GM12878 (cell line): ENCODE measurements around the gene SIGLEC14. TPM values are rescaled to one million over a fixed set of nuclear protein-coding genes. Genes with fewer than 3 reads are reported as not detected.

Source experiments
- microRNA counts: library from miRNA; unstranded; fragments of <30 nt; microRNA quantifications from one replicate; lab custom pipeline; 2016
- microRNA-seq: library from miRNA; unstranded; fragments of <30 nt; microRNA quantifications from one replicate; pipeline ENCODE4, GENCODE V29; 2018
- polyA plus RNA-seq, 11 experiments: library from polyadenylated mRNA; depleted of rRNA in 4 of 11; unstranded in 6 of 11; stranded (reverse) in 5 of 11; fragments of >200 nt; fragmentation: Nextera tagmentation in 4 of 11; fragmentation: Illumina TruSeq in 1 of 11; extraction: Ambion mirVana in 4 of 11; extraction: Trizol in 1 of 11; gene quantifications; 1 replicate in 1 of 11; 2 replicates in 10 of 11; pipeline versions ENCODE4 v1.2.1 to v1.2.3, GENCODE V29; 2011 to 2016; ENCODE audit warnings: inconsistent platforms in 2 of 11, missing spikeins in 2 of 11, low read depth in 1 of 11
- small RNA-seq: library from RNA; depleted of rRNA; stranded (forward); fragments of <200 nt; gene quantifications from one replicate; pipeline ENCODE3, GENCODE V24; 2014
- total RNA-seq, 4 experiments: library from RNA; depleted of rRNA in 3 of 4; stranded (reverse); fragments of >200 nt in 3 of 4; fragmentation: Illumina TruSeq in 1 of 4; extraction: Trizol in 1 of 4; gene quantifications; 2 replicates each; pipeline versions ENCODE4 v1.2.1 to v1.2.3, GENCODE V29; 2013 to 2021

The SIGLEC14 gene
- total and polyA plus RNA-seq, 10 of the 15 experiments (the other 5 are each of a cell fraction or from before 2014, with no cell fraction given): 0.57 to 8.4 (median 4.6) TPM

MicroRNA genes within 50 kb of the gene (microRNA counts, 767-probe panel; counts per million panel counts)
- microRNA hsa-let-7e-5p (lab: Ali Mortazavi, UCI): 3,318 counts per million, percentile 91 among the panel's probes with 10 or more counts
- microRNA hsa-miR-125a-3p (lab: Ali Mortazavi, UCI): 1,512 counts per million, percentile 58 among the panel's probes with 10 or more counts
- 1,438 counts per million, percentile 53 among the panel's probes with 10 or more counts for microRNA hsa-miR-125a-5p (lab: Ali Mortazavi, UCI)
- microRNA hsa-miR-99b-5p (lab: Ali Mortazavi, UCI): 1,853 counts per million, percentile 71 among the panel's probes with 10 or more counts

Small RNA genes within 50 kb of the gene (microRNA-seq; reads per million reads assigned to microRNA genes)
- gene MIR125A (20.3 reads per million, percentile 55 among the genes with 10 or more reads in this experiment), gene MIR99B (30.7 reads per million, percentile 63 among the genes with 10 or more reads in this experiment), gene MIRLET7E (33.3 reads per million, percentile 63 among the genes with 10 or more reads in this experiment)

Small RNA genes within 50 kb of the gene (small RNA-seq; reads per million reads assigned to genes)
- not detected for gene AC018755.2
- not detected for gene MIR125A
- not detected for gene MIR99B
- not detected for gene MIRLET7E

Other genes with a start within 250 kb of the SIGLEC14 start
Only the 7 nearest of the 13 such genes appear.
- 0.34 and 0.54 TPM in 2 replicates for gene SIGLEC6, start 115.2 kb downstream of the SIGLEC14 start, total RNA-seq (2014; rRNA removed)
- 0.40 and 0.64 TPM in 2 replicates for gene SIGLEC6, start 115.2 kb downstream of the SIGLEC14 start, total RNA-seq (2014; rRNA removed; fragmentation: Illumina TruSeq; extraction: Trizol)
- 0.31 and 0.45 TPM in 2 replicates for gene SIGLEC6, start 115.2 kb downstream of the SIGLEC14 start, total RNA-seq (2021)
- 0.08 TPM in 1 of 2 replicates, not detected in the other for gene SIGLEC6, start 115.2 kb downstream of the SIGLEC14 start, polyA plus RNA-seq (2011; rRNA removed)
- gene SIGLEC6, start 115.2 kb downstream of the SIGLEC14 start, polyA plus RNA-seq (2014; fragmentation: Illumina TruSeq; extraction: Trizol): 0.10 and 0.14 TPM in 2 replicates
- gene SIGLEC6, start 115.2 kb downstream of the SIGLEC14 start, polyA plus RNA-seq (2014; fragmentation: Nextera tagmentation; extraction: Ambion mirVana): under 1 TPM in 1 of 2 experiments, not detected in 1; 0.13 TPM
- gene SIGLEC6, start 115.2 kb downstream of the SIGLEC14 start, polyA plus RNA-seq (2014; rRNA removed): 0.31 and 0.38 TPM in 2 replicates
- gene SIGLEC6, start 115.2 kb downstream of the SIGLEC14 start, polyA plus RNA-seq (2016; fragmentation: Nextera tagmentation; extraction: Ambion mirVana): under 1 TPM in 1 of 2 experiments, not detected in 1; 0.23 TPM
- gene ZNF175, start 75.5 kb downstream of the SIGLEC14 start, total RNA-seq (2014; rRNA removed): 3.3 and 4.0 TPM in 2 replicates
- gene ZNF175, start 75.5 kb downstream of the SIGLEC14 start, total RNA-seq (2014; rRNA removed; fragmentation: Illumina TruSeq; extraction: Trizol): 7.0 and 7.1 TPM in 2 replicates
- 12.0 and 12.8 TPM in 2 replicates for gene ZNF175, start 75.5 kb downstream of the SIGLEC14 start, total RNA-seq (2021)
- 9.0 and 12.9 TPM in 2 replicates for gene ZNF175, start 75.5 kb downstream of the SIGLEC14 start, polyA plus RNA-seq (2011; rRNA removed)
- gene ZNF175, start 75.5 kb downstream of the SIGLEC14 start, polyA plus RNA-seq (2014; fragmentation: Illumina TruSeq; extraction: Trizol): 9.9 and 10.4 TPM in 2 replicates
- 1 to 10 TPM; 1.5 to 1.8 TPM for gene ZNF175, start 75.5 kb downstream of the SIGLEC14 start, polyA plus RNA-seq (2014; fragmentation: Nextera tagmentation; extraction: Ambion mirVana)
- gene ZNF175, start 75.5 kb downstream of the SIGLEC14 start, polyA plus RNA-seq (2014; rRNA removed): 4.8 TPM in 2 replicates
- 1 to 10 TPM; 1.9 to 2.1 TPM for gene ZNF175, start 75.5 kb downstream of the SIGLEC14 start, polyA plus RNA-seq (2016; fragmentation: Nextera tagmentation; extraction: Ambion mirVana)
- 1.9 and 2.5 TPM in 2 replicates for gene SIGLEC5, start 16.4 kb downstream of the SIGLEC14 start, total RNA-seq (2014; rRNA removed)
- gene SIGLEC5, start 16.4 kb downstream of the SIGLEC14 start, total RNA-seq (2014; rRNA removed; fragmentation: Illumina TruSeq; extraction: Trizol): 1.2 and 1.5 TPM in 2 replicates
- 1.1 TPM in 1 of 2 replicates, not detected in the other for gene SIGLEC5, start 16.4 kb downstream of the SIGLEC14 start, total RNA-seq (2021)
- gene SIGLEC5, start 16.4 kb downstream of the SIGLEC14 start, polyA plus RNA-seq (2011; rRNA removed): 0.45 TPM in 1 of 2 replicates, not detected in the other
- gene SIGLEC5, start 16.4 kb downstream of the SIGLEC14 start, polyA plus RNA-seq (2014; fragmentation: Illumina TruSeq; extraction: Trizol): 0.44 and 1.4 TPM in 2 replicates
- gene SIGLEC5, start 16.4 kb downstream of the SIGLEC14 start, polyA plus RNA-seq (2014; fragmentation: Nextera tagmentation; extraction: Ambion mirVana): under 1 TPM; 0.05 to 0.06 TPM
- gene SIGLEC5, start 16.4 kb downstream of the SIGLEC14 start, polyA plus RNA-seq (2014; rRNA removed): not detected in 2 replicates
- 1 to 10 TPM; 1.6 to 1.8 TPM for gene SIGLEC5, start 16.4 kb downstream of the SIGLEC14 start, polyA plus RNA-seq (2016; fragmentation: Nextera tagmentation; extraction: Ambion mirVana)
- 4.6 and 4.8 TPM in 2 replicates for gene SPACA6, start 46.5 kb upstream of the SIGLEC14 start, total RNA-seq (2014; rRNA removed)
- gene SPACA6, start 46.5 kb upstream of the SIGLEC14 start, total RNA-seq (2014; rRNA removed; fragmentation: Illumina TruSeq; extraction: Trizol): 0.78 and 1.1 TPM in 2 replicates
- gene SPACA6, start 46.5 kb upstream of the SIGLEC14 start, total RNA-seq (2021): 2.2 and 3.2 TPM in 2 replicates
- gene SPACA6, start 46.5 kb upstream of the SIGLEC14 start, polyA plus RNA-seq (2011; rRNA removed): 0.27 and 0.87 TPM in 2 replicates
- gene SPACA6, start 46.5 kb upstream of the SIGLEC14 start, polyA plus RNA-seq (2014; fragmentation: Illumina TruSeq; extraction: Trizol): 0.31 and 1.1 TPM in 2 replicates
- gene SPACA6, start 46.5 kb upstream of the SIGLEC14 start, polyA plus RNA-seq (2014; fragmentation: Nextera tagmentation; extraction: Ambion mirVana): 1 to 10 TPM; 1.2 to 1.3 TPM
- 4.2 and 4.7 TPM in 2 replicates for gene SPACA6, start 46.5 kb upstream of the SIGLEC14 start, polyA plus RNA-seq (2014; rRNA removed)
- 1 to 10 TPM; 3.0 to 6.5 TPM for gene SPACA6, start 46.5 kb upstream of the SIGLEC14 start, polyA plus RNA-seq (2016; fragmentation: Nextera tagmentation; extraction: Ambion mirVana)
- gene HAS1, start 77.2 kb upstream of the SIGLEC14 start, total RNA-seq (2014; rRNA removed): not detected in 2 replicates
- not detected in 2 replicates for gene HAS1, start 77.2 kb upstream of the SIGLEC14 start, total RNA-seq (2014; rRNA removed; fragmentation: Illumina TruSeq; extraction: Trizol)
- gene HAS1, start 77.2 kb upstream of the SIGLEC14 start, total RNA-seq (2021): not detected in 2 replicates
- gene HAS1, start 77.2 kb upstream of the SIGLEC14 start, polyA plus RNA-seq (2011; rRNA removed): not detected in 2 replicates
- not detected in 2 replicates for gene HAS1, start 77.2 kb upstream of the SIGLEC14 start, polyA plus RNA-seq (2014; fragmentation: Illumina TruSeq; extraction: Trizol)
- gene HAS1, start 77.2 kb upstream of the SIGLEC14 start, polyA plus RNA-seq (2014; fragmentation: Nextera tagmentation; extraction: Ambion mirVana): not detected
- not detected in 2 replicates for gene HAS1, start 77.2 kb upstream of the SIGLEC14 start, polyA plus RNA-seq (2014; rRNA removed)
- not detected for gene HAS1, start 77.2 kb upstream of the SIGLEC14 start, polyA plus RNA-seq (2016; fragmentation: Nextera tagmentation; extraction: Ambion mirVana)
- gene FPR1, start 105.1 kb upstream of the SIGLEC14 start, total RNA-seq (2014; rRNA removed): not detected in 2 replicates
- not detected in 2 replicates for gene FPR1, start 105.1 kb upstream of the SIGLEC14 start, total RNA-seq (2014; rRNA removed; fragmentation: Illumina TruSeq; extraction: Trizol)
- gene FPR1, start 105.1 kb upstream of the SIGLEC14 start, total RNA-seq (2021): not detected in 2 replicates
- gene FPR1, start 105.1 kb upstream of the SIGLEC14 start, polyA plus RNA-seq (2011; rRNA removed): not detected in 2 replicates
- gene FPR1, start 105.1 kb upstream of the SIGLEC14 start, polyA plus RNA-seq (2014; fragmentation: Illumina TruSeq; extraction: Trizol): not detected in 2 replicates
- gene FPR1, start 105.1 kb upstream of the SIGLEC14 start, polyA plus RNA-seq (2014; fragmentation: Nextera tagmentation; extraction: Ambion mirVana): not detected
- gene FPR1, start 105.1 kb upstream of the SIGLEC14 start, polyA plus RNA-seq (2014; rRNA removed): not detected in 2 replicates
- gene FPR1, start 105.1 kb upstream of the SIGLEC14 start, polyA plus RNA-seq (2016; fragmentation: Nextera tagmentation; extraction: Ambion mirVana): not detected
- gene FPR2, start 114.4 kb upstream of the SIGLEC14 start, total RNA-seq (2014; rRNA removed): not detected in 2 replicates
- not detected in 2 replicates for gene FPR2, start 114.4 kb upstream of the SIGLEC14 start, total RNA-seq (2014; rRNA removed; fragmentation: Illumina TruSeq; extraction: Trizol)
- not detected in 2 replicates for gene FPR2, start 114.4 kb upstream of the SIGLEC14 start, total RNA-seq (2021)
- not detected in 2 replicates for gene FPR2, start 114.4 kb upstream of the SIGLEC14 start, polyA plus RNA-seq (2011; rRNA removed)
- not detected in 2 replicates for gene FPR2, start 114.4 kb upstream of the SIGLEC14 start, polyA plus RNA-seq (2014; fragmentation: Illumina TruSeq; extraction: Trizol)
- not detected for gene FPR2, start 114.4 kb upstream of the SIGLEC14 start, polyA plus RNA-seq (2014; fragmentation: Nextera tagmentation; extraction: Ambion mirVana)
- not detected in 2 replicates for gene FPR2, start 114.4 kb upstream of the SIGLEC14 start, polyA plus RNA-seq (2014; rRNA removed)
- gene FPR2, start 114.4 kb upstream of the SIGLEC14 start, polyA plus RNA-seq (2016; fragmentation: Nextera tagmentation; extraction: Ambion mirVana): not detected